Coronary artery (tissue), 2 donors: Measurements from ENCODE around the gene MAPK9.

Experiments
- DNase-seq: peaks from one replicate; pipeline ENCODE4 v3.0.0-alpha.2; 2017; ENCODE audit warnings: low spot score
- H3K27ac ChIP-seq, 2 donors: fragments of 200-600 bp; sonication (generic); one replicate each; pipeline ENCODE4 v1.5.1; 2016 to 2019
- H3K4me3 ChIP-seq: fragments of 200-600 bp; sonication (generic); 2 replicates; pipeline ENCODE4 v1.5.1; 2016; ENCODE audit warnings: mild to moderate bottlenecking, moderate library complexity
- TF ChIP-seq, protein P1 (sequence below): fragments of 200-600 bp; sonication (generic); IDR thresholded peaks from one replicate; pipeline ENCODE4 v1.5.1; 2019; ENCODE audit warnings: antibody characterized with exemption

The MAPK9 gene

DNA sequence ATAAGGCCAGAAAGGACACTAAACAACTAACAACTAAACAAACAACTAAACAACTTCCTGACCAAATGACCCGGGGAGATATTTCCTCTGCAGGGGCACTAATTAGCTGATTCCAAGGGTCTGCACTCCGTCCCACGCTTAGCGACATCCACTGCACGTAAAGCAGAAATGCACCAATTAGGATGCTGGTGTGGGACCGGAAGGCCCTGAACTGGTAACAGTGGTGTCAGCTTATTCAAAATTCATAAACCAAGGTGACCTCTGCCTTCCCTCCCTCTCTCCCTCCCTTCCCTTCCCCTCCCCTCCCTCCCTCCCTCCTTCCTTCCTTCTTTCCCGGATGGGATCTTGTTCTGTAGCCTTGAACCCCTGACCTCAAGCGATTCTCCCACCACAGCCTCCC lies 92.5 kb downstream of the MAPK9 start:
- no peak overlapping the region for H3K4me3 ChIP-seq
- TF ChIP-seq, protein P1, sequence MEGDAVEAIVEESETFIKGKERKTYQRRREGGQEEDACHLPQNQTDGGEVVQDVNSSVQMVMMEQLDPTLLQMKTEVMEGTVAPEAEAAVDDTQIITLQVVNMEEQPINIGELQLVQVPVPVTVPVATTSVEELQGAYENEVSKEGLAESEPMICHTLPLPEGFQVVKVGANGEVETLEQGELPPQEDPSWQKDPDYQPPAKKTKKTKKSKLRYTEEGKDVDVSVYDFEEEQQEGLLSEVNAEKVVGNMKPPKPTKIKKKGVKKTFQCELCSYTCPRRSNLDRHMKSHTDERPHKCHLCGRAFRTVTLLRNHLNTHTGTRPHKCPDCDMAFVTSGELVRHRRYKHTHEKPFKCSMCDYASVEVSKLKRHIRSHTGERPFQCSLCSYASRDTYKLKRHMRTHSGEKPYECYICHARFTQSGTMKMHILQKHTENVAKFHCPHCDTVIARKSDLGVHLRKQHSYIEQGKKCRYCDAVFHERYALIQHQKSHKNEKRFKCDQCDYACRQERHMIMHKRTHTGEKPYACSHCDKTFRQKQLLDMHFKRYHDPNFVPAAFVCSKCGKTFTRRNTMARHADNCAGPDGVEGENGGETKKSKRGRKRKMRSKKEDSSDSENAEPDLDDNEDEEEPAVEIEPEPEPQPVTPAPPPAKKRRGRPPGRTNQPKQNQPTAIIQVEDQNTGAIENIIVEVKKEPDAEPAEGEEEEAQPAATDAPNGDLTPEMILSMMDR = no peak
- DNase-seq = no peak
- H3K27ac ChIP-seq = no peak overlapping the region

DNA sequence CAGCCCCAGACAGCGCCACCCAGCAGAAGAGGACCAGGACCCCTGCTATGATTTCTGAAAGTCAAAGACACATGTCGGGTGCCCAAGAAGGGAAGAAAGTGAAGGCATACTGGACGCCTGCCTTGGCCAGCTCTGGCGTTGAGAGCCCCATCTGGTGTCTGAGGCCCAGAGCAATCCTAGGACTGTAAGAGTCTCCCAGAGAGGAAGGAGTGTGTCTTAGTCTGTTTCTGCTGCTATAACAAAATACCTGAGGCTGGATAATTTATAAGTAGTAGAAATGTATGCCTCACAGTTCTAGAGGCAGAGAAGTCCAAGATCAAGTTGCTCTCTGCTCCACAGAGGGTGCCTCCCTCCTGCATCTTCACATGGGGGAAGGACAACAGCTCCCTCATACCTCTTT lies 93.7 kb downstream of the MAPK9 start:
- no peak overlapping the region for H3K27ac ChIP-seq
- TF ChIP-seq, protein P1 = no peak
- no peak overlapping the region for H3K4me3 ChIP-seq
- no peak for DNase-seq

DNA sequence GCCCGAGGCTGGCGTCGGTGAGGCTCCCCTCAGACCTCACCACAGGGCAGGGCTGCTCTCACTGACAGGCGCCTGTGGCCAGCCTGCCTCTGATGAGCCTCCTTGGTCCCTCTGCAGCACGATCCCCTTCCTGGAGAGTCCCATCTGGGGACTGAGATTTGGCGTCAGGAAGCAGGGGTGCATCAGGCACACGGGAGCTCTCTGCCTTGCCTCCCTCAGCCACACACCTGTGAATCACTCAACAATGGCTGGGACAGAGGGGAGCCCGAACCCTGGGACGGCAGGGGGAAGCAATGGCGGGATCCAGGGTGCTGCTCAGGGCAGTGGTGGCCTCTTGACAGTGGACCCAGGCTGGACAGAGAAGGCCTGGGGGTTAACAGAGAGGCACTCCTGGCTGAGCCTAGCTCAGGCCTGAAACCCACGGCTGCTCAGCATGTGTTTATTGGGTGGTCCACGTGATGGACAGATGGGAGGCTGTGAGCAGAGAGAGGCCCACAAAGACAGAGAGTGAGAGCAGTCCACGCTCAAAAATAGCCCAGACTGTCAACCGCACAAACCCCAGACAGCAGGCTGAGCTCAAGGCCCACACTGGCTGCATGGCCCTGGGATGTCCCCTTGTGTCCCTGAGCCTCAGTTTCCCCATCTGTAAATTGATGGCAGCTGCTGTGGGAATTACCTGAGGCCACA lies 94.7 kb downstream of the MAPK9 start:
- Histone ChIP-seq H3K27ac (no peak overlapping the region), H3K4me3 (no peak overlapping the region)
- TF ChIP-seq, protein P1 = no peak
- no peak for DNase-seq

DNA sequence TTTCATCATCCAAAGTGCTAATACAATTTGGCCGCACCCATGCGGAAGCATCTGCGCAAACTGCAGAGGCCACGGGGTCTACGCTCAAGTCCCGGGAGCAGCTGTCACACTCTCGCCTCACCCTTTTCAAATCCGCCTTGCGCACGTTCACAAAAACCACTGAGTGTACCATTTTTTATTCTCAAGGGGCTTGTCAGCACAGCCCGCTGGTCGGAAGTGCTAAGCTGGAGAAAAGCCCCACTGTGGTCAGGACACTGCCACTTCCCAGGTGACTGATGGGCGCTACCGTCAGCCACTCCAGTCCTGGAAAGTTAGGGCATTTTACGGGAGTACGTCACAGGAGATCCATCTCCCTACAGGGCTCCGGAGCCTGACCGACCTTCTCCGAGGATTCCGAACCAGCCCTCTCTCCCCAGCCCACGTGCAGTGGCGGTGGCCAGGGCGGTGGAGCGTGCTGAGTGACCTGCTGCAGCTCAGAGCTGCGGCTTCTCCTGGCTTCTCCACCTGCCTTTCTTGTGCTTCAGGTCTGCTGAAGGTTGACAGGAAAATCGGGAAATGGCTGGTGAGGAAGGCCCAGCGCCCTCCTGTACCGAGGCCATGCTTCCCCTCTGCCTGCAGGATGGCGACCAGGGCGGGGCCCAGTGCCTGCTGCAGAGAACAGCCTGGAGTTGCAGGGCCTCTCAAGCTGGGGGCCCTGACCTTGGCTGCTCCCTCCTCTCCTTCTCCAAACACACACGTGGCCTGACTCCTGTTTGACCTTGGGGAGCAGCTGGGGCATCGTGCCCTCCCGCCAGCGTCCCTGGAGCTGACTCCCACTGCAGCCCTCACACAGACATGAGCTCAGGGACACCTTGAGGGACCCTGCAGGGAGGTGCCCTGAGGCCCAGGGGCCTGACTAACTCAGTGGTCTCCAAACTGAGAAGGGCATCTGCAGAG lies 97.2 kb downstream of the MAPK9 start:
- TF ChIP-seq, protein P1 = no peak
- no peak for DNase-seq
- Histone ChIP-seq H3K27ac (no peak overlapping the region), H3K4me3 (no peak overlapping the region)

DNA sequence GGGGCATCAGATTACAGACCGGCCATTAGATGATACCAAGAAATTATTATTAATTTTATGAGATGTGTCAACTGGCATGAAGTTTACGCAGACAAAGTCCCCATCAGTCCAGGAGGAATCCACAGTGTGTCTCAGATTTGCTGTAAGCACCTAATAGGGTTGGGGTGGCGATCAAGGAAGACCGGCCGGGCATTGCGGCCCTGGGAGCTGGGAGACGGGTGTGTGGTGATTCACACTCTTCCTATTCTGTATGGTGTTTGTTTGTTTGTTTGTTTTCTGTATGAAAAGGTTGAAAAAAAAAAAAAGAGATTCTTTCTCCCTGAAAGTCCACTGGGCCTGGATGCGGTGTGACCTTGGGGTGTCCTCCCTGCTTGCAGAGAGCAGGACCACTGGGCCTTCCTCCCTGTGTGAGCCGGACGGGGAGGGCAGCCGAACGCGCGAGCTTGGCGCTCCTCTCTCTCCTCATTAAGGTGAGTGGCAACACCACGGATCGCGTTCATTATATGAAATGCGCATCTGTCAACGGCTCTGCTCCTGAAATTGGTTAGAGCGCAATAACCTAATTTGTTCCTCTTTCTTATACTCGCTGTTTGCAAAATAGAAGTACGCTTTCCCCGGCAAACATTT lies 98.0 kb downstream of the MAPK9 start:
- no peak overlapping the region for H3K27ac ChIP-seq
- H3K4me3 ChIP-seq = no peak overlapping the region
- TF ChIP-seq, protein P1 = no peak
- no peak for DNase-seq

DNA sequence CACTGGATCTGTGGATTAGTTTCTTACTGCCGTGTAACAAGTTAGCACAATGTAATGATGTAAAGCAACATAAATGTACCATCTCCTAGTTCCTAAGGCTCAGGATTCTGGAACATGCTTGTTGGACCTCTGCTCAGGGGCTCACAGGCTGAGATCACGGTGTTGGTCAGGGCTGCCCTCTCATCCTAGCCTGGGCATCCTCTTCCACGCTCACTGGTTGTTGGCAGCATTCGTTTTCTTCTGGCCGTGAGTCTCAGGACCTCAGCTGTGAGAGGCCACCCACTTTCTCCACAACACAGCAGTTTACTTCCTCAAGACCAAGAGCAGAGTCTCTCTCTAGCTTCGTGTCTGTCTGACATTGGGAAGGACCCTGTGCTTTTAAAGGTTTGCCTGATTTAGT lies 100.2 kb downstream of the MAPK9 start:
- TF ChIP-seq, protein P1 = no peak
- no peak for DNase-seq
- no peak overlapping the region for H3K27ac ChIP-seq
- no peak overlapping the region for H3K4me3 ChIP-seq
